Measurements from ENCODE around the gene NKX2-3. TPM values are rescaled to one million over a fixed set of nuclear protein-coding genes. Genes with fewer than 3 reads are reported as not detected.

Gene NKX2-3
- total RNA-seq, 1 donor from 2014 or later: not detected

GRCh38 chr10:99524050-99524666 is 8.6 kb upstream of the NKX2-3 start:
- H3K4me2 ChIP-seq (ENCODE audit: low read length): no peak overlapping the region
- no peaks in the 10 kb centered on the region for H3K4me1 Mint-ChIP-seq (ENCODE audit: low read depth, unreplicated experiment)
- no peaks in the 10 kb centered on the region for H3K36me3 Mint-ChIP-seq (ENCODE audit: low read depth, unreplicated experiment)
- H3K9me3 ChIP-seq (ENCODE audit: insufficient read depth, low read depth, low read length): peaks cover 3% of the 10 kb centered on the region
- peaks cover 94% of the 10 kb centered on the region for H3K27me3 Mint-ChIP-seq (ENCODE audit: low read depth, unreplicated experiment)
- no peak overlapping the region for H3K4me3 ChIP-seq (ENCODE audit: insufficient read depth, low read depth, low read length)
- no peak overlapping the region for H2AFZ ChIP-seq (ENCODE audit: low read depth, low read length)
- DNase-seq (ENCODE audit: low read depth): no peak
- no peak for FAIRE-seq
- peaks cover 98% of the 10 kb centered on the region for H3K27me3 ChIP-seq (ENCODE audit: insufficient read depth, low read length)
- H3K9me3 Mint-ChIP-seq (ENCODE audit: unreplicated experiment): peaks cover 28% of the 10 kb centered on the region
- H3K9ac ChIP-seq (ENCODE audit: low read length): no peak overlapping the region
- no peak overlapping the region for H3K27ac ChIP-seq (ENCODE audit: low read depth, low read length)
- H3K4me3 Mint-ChIP-seq (ENCODE audit: unreplicated experiment): no peak overlapping the region
- no peaks in the 10 kb centered on the region for H3K79me2 ChIP-seq (ENCODE audit: insufficient read depth, low read length)
- no peaks in the 10 kb centered on the region for H3K4me1 ChIP-seq (ENCODE audit: insufficient read depth, low read length)
- no peak for TF ChIP-seq EZH2 (IDR thresholded peaks at IDR 0.05; ENCODE audit: insufficient read depth, low read length)
- no peak for TF ChIP-seq CTCF (IDR thresholded peaks at IDR 0.05; ENCODE audit: insufficient read depth, low read depth, low read length)
- peaks cover 13% of the 10 kb centered on the region for H4K20me1 ChIP-seq (ENCODE audit: insufficient read depth, low read length)
- H3K36me3 ChIP-seq (ENCODE audit: insufficient read depth, low read length): no peaks in the 10 kb centered on the region
- no peak overlapping the region for H3K27ac Mint-ChIP-seq (ENCODE audit: unreplicated experiment)

DNA sequence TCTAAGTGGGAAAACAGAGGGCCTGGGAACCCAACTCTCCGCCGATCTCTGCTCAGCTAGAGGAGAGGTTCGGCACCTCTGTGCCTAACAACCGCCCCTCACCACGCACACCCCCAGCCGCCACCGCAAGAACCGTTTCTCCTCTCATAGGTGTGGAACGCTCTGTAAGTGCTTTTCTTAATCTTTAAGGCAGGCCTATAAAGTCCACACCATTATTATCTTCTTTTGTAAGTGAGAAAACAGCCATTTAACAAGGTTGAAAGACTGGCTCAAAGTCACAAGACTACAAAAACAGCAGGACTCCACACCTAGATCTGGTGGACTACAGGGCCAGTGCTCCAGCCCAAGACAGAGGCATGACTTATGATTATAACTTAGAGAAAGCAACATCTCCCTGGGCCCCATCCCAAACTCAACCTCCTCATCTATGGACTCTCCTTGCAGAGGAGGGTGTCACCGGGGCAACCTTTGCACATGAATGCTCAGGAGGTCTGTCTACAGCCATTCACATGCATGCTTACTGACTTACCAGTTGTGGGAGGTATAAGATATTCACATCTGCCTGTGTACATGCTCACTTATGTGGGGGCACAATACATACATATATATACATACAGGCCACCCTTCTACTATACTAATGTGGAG is 7.9 kb upstream of the NKX2-3 start:
- Mint-ChIP-seq H3K36me3 (ENCODE audit: low read depth, unreplicated experiment) (no peaks in the 10 kb centered on the region), H3K27me3 (ENCODE audit: low read depth, unreplicated experiment) (peaks cover 94% of the 10 kb centered on the region), H3K4me3 (ENCODE audit: unreplicated experiment) (no peak overlapping the region), H3K4me1 (ENCODE audit: low read depth, unreplicated experiment) (no peaks in the 10 kb centered on the region), H3K9me3 (ENCODE audit: unreplicated experiment) (peaks cover 35% of the 10 kb centered on the region), H3K27ac (ENCODE audit: unreplicated experiment) (no peak overlapping the region)
- H3K9me3 ChIP-seq (ENCODE audit: insufficient read depth, low read depth, low read length): peaks cover 4% of the 10 kb centered on the region
- no peak for TF ChIP-seq CTCF (IDR thresholded peaks at IDR 0.05; ENCODE audit: insufficient read depth, low read depth, low read length)
- no peak for TF ChIP-seq EZH2 (IDR thresholded peaks at IDR 0.05; ENCODE audit: insufficient read depth, low read length)
- H3K4me2 ChIP-seq (ENCODE audit: low read length): no peak overlapping the region
- no peaks in the 10 kb centered on the region for H3K79me2 ChIP-seq (ENCODE audit: insufficient read depth, low read length)
- peaks cover 13% of the 10 kb centered on the region for H4K20me1 ChIP-seq (ENCODE audit: insufficient read depth, low read length)
- DNase-seq (ENCODE audit: low read depth) (no peak), FAIRE-seq (no peak)
- H3K4me1 ChIP-seq (ENCODE audit: insufficient read depth, low read length): no peaks in the 10 kb centered on the region
- no peak overlapping the region for H3K27ac ChIP-seq (ENCODE audit: low read depth, low read length)
- peaks cover 98% of the 10 kb centered on the region for H3K27me3 ChIP-seq (ENCODE audit: insufficient read depth, low read length)
- no peak overlapping the region for H3K9ac ChIP-seq (ENCODE audit: low read length)
- no peaks in the 10 kb centered on the region for H3K36me3 ChIP-seq (ENCODE audit: insufficient read depth, low read length)
- H3K4me3 ChIP-seq (ENCODE audit: insufficient read depth, low read depth, low read length): no peak overlapping the region
- H2AFZ ChIP-seq (ENCODE audit: low read depth, low read length): no peak overlapping the region

DNA sequence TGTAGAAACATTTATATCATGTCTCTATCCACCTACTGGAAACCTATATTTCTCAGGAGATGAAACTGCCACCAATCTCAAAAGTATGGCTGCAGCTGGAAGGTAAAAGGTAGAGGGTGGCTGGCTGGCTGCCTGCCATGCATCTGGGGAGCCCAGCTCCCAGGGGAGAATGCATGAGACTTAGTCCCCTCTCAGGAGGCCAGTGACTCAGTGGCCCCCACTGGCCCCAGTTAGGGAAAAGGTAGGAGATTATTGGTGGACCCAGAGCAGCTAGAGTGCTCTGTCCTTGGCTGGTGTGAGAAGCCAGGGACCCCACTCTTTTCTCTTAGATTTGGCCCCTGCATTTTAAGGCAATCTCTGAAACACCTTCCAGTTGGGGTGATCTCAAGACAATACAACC is 6.8 kb upstream of the NKX2-3 start:
- DNase-seq (ENCODE audit: low read depth): no peak
- Mint-ChIP-seq H3K9me3 (ENCODE audit: unreplicated experiment) (peaks cover 36% of the 10 kb centered on the region), H3K36me3 (ENCODE audit: low read depth, unreplicated experiment) (peaks cover 1% of the 10 kb centered on the region), H3K27me3 (ENCODE audit: low read depth, unreplicated experiment) (peaks cover 94% of the 10 kb centered on the region), H3K27ac (ENCODE audit: unreplicated experiment) (no peak overlapping the region), H3K4me3 (ENCODE audit: unreplicated experiment) (no peak overlapping the region), H3K4me1 (ENCODE audit: low read depth, unreplicated experiment) (no peaks in the 10 kb centered on the region)
- no peak overlapping the region for H3K4me2 ChIP-seq (ENCODE audit: low read length)
- H3K9me3 ChIP-seq (ENCODE audit: insufficient read depth, low read depth, low read length): peaks cover 9% of the 10 kb centered on the region
- FAIRE-seq: no peak
- no peaks in the 10 kb centered on the region for H3K4me1 ChIP-seq (ENCODE audit: insufficient read depth, low read length)
- H3K27me3 ChIP-seq (ENCODE audit: insufficient read depth, low read length): peaks cover 98% of the 10 kb centered on the region
- no peak overlapping the region for H3K4me3 ChIP-seq (ENCODE audit: insufficient read depth, low read depth, low read length)
- no peaks in the 10 kb centered on the region for H3K36me3 ChIP-seq (ENCODE audit: insufficient read depth, low read length)
- H4K20me1 ChIP-seq (ENCODE audit: insufficient read depth, low read length): peaks cover 13% of the 10 kb centered on the region
- TF ChIP-seq CTCF (IDR thresholded peaks at IDR 0.05; ENCODE audit: insufficient read depth, low read depth, low read length) (no peak), EZH2 (IDR thresholded peaks at IDR 0.05; ENCODE audit: insufficient read depth, low read length) (no peak)
- no peak overlapping the region for H3K27ac ChIP-seq (ENCODE audit: low read depth, low read length)
- no peak overlapping the region for H3K9ac ChIP-seq (ENCODE audit: low read length)
- no peaks in the 10 kb centered on the region for H3K79me2 ChIP-seq (ENCODE audit: insufficient read depth, low read length)
- H2AFZ ChIP-seq (ENCODE audit: low read depth, low read length): no peak overlapping the region

All from astrocyte (in vitro differentiated cells and primary cell).